ENCODE data around the gene ZIK1.

Gene ZIK1

DNA sequence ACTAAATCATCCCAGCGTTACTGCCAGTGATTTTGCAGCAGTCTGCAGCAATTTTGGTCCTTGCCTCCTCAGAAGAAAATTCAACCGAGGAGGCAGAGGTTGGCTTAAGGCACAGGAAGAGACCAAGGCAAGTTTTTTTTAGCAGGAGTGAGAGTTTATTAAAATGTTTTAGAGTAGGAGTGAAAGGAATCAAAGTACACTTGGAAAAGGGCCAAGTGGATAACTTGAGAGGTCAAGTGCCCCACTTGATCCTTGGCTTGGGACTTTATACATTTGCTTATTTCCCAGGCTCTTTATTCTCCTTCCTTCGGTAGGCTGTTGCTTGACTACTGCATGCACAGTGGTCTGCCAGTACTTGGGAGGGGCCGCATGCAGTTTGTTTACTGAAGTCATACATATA lies 27.2 kb downstream of the ZIK1 start:
- DNase-seq (ENCODE audit: low spot score): no peak

DNA sequence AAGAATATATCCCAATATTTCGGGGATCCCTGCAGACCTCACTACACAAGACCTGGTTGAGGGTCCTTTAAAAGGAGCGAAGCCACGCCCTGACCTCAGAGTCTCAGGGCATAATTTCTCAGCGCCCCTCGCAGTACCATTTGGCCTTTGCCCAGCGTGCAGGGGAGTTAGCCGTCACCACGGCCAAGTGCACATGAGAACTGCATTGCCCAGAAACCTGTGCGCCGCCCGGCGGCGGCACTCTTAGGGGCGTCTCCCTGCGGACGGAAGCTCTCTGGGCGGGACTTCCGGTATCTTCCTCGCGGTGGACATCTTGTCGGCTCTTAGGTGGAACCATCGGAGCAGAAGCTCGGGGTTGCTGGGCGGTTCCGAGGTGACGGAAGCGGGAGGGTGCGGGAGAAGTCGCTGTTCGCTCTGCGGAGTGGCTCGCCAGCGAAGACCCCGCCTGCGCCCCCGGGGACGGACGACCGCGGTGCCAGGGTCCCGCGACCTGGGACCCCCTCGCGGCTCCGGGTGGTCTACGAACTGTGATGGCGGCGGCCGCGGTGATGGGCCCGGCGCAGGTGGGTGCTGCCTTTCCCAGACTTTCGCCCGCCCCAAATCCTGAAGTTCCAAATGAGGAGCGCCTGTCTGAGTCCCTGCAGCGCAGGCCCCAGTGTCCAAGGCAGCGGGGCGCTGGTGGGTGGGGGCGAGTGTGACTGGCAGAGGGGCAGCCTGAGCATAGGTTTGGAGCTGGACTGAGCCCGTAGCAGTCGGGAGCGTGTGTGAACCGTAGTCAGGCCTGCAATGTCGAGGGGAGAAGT lies 30.2 kb downstream of the ZIK1 start, which contains the start of gene ZNF134:
Gene ZNF134, plus strand, starts transcription at position 302 of the 803 bp plus-strand sequence. CDS start 5,227 bp downstream, outside the sequence.
- DNase-seq (ENCODE audit: low spot score): peak; percentile 92

DNA sequence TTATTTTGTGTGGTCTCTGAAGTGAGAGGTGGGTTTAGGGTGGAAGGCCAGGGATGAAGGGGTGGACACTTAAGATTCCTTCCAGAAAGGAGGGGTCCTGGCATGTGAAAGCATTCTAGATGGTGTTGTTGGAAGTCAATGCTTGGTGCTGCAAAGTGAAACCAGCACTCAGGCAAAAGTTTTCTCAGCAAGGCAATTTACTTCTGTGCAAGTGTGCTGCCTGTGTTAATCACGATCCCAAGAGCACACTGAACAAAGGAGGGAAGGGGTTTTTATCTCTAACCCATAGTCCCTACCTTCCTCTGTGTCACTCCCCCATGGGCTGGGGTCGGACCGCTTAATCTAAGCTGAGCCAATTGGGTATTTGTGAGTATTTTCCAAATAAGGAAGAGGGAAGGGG lies 31.4 kb downstream of the ZIK1 start:
- DNase-seq (ENCODE audit: low spot score): no peak

DNA sequence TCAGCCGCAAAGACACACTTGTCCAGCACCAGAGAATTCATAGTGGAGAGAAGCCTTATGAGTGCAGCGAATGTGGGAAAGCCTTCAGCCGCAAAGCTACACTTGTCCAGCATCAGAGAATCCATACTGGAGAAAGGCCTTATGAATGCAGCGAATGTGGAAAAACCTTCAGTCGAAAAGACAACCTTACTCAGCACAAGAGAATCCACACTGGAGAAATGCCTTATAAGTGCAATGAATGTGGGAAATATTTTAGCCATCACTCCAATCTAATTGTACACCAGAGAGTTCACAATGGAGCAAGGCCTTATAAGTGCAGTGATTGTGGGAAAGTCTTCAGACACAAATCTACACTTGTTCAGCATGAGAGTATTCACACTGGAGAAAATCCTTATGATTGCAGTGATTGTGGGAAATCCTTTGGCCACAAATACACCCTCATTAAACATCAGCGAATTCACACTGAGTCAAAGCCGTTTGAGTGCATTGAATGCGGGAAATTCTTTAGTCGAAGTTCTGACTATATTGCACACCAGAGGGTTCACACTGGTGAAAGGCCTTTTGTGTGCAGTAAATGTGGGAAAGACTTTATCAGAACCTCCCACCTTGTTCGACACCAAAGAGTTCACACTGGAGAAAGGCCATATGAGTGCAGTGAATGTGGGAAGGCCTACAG lies 36.9 kb downstream of the ZIK1 start:
- DNase-seq (ENCODE audit: low spot score): no peak

DNA sequence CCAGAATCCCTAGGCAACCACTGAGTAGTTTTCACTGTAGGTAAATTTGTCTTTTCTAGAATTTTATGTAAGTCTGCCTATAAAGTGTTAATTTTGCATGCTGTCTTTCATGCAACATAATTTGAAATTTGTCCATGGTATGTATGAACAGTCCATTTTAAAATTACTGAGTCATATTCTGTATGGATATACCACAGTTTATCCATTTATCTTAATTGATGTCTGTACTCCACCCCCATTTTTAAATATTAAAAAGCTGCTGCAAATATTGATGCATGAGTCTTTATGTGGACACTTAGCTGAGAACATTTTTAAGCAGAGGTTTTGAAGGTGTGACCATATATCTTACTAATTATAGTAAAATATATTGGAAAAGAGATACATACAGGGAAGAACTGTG lies 39.1 kb downstream of the ZIK1 start:
- DNase-seq (ENCODE audit: low spot score): no peak

DNA sequence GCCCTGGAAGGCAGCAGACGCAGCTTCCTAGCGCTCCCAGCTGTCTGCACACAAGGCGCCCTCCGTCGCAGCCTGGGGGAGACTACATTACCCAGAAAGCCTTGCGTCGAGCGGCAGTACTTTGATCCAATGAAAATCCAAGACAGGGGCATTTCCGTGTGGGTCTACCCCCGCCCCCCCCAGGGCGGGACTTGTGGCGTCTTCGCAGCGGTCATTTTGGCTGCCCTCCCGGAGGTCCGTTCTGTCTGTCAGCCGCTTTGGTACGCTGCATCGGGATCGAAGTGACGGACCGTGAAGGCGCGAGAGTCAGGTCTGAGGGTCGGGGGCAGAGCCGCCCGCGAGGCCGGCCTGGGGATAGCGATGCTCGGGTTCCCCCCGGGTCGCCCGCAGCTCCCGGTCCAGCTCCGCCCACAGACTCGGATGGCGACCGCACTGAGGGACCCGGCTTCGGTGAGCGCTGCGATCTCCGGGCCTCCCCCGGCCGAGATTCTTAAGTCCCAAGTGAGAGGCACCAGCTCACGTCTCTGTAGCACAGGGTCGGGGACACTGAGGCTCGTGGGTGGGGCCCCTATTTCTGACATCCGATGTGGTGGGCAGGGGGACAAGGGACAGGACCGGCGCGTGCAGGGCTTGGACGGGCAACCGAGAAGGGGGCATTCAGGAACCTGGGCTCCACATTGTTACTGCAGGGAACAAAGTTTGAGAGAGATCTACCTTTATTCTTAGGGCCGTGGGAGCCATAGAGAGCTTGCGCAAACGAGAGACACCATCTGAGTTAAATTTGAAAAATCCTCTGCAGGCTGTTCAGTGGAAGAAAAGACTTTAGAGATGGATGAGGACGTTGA lies 49.3 kb downstream of the ZIK1 start, which contains the start of gene ZNF211:
Gene ZNF211, plus strand, starts transcription at position 182 of the 845 bp plus-strand sequence. Its CDS starts 179 bp downstream, at position 361.
- DNase-seq (ENCODE audit: low spot score): peak; percentile 89

DNA sequence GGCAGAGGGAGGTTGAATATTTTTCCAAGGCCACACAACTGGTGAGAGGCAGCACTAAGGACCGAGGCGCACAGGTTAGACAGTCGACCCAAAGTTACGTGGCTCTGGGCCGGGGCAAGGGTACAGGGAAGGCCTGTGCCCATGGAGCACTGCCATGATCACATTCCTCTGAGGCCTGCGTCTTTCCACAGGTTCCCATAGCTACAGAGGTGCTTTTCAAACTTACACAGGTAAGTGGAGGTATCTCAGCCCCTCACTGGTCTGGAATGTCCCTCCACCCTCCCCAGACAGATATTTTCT lies 49.8 kb downstream of the ZIK1 start:
- DNase-seq (ENCODE audit: low spot score): no peak

DNA sequence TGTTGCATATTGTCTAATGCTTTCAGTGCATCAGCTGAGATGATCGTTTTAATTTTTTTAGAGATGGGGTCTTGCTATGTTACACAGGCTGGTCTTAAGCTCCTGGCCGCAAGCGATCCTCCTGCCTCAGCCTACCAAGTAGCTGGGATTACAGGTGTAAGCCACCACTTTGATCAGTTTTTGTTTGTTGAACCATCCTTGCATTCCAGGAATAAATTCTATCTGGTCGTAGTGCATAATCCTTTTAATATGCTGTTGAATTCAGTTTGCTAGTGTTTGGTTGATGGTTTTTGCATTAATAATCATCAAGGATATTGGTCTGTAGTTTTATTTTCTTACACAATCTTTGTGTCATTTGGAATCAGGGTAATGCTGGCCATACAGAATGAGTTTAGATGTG lies 53.4 kb downstream of the ZIK1 start:
- DNase-seq (ENCODE audit: low spot score): no peak

DNA sequence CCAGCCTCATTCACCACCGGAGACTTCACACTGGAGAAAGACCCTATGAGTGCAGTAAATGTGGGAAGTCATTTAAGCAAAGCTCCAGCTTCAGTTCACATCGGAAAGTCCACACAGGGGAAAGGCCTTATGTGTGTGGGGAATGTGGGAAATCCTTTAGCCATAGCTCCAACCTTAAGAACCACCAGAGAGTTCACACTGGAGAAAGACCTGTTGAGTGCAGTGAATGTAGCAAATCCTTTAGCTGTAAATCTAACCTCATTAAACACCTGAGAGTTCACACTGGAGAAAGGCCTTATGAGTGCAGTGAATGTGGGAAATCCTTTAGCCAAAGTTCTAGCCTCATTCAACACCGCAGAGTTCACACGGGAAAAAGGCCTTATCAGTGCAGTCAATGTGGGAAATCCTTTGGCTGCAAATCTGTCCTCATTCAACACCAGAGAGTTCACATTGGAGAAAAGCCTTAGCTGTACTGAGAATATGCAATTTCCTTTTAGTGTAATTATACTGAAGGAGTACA lies 57.8 kb downstream of the ZIK1 start:
- DNase-seq (ENCODE audit: low spot score): no peak

DNA sequence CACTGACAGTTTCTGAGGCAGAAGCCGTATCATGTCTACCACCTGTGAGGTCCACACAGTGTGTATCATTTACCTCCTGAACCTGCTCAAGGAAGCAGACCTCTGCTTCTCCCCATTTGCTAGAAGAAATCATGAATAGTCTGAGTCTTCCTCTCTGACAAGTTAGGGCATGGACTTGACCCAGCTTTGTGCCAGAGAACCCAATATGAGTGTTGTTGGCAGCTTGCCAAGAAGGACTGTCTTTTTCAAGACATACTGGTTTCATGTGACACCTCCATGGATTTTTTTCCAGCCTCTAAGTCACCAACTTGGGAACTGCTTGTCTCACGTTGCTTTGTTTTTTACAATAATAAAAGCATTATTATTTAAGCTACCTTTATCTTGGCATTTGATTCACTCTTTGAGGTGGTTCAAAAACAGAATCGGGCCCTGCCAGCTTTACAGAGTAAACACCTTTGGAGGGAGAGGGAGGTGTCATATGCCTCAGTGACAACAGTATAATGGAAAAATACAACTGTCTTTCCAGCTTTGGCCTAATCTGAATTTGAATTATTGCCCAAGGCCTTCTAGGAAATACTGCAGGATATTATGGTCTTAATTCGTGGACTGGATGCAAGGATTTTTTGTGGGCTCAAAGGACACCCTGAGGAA lies 58.6 kb downstream of the ZIK1 start:
- no peak for DNase-seq (ENCODE audit: low spot score)
